ENCODE results near the gene GABRD.

Gene GABRD

GRCh38 chr1:2053784-2054376 lies 34.7 kb downstream of the GABRD start:
- no peak for DNase-seq (ENCODE audit: low read depth in 2 of 2)

DNA sequence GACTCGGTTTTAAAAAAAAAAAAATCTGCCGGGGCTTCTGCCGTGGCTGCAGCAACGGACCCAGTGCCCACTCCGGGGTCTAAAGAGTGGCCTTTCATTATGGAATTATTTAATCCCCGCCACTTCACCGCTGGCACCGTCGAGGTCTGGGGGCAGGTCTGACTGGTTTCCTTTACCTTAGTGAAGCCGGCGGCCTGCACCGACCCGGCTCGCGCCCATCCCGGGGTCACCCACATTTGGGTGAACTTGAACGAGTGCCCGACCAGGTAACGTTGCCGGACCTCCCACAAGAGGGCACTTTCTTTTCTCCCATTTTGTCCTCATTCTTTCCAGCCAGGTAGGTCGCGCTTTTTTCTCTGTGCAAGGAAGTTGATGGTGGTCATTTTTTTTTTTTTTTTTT lies 35.4 kb downstream of the GABRD start:
- DNase-seq (ENCODE audit: low read depth in 2 of 2): no peak

GRCh38 chr1:2055911-2056575 lies 36.9 kb downstream of the GABRD start:
- no peak for DNase-seq (ENCODE audit: low read depth in 2 of 2)

DNA sequence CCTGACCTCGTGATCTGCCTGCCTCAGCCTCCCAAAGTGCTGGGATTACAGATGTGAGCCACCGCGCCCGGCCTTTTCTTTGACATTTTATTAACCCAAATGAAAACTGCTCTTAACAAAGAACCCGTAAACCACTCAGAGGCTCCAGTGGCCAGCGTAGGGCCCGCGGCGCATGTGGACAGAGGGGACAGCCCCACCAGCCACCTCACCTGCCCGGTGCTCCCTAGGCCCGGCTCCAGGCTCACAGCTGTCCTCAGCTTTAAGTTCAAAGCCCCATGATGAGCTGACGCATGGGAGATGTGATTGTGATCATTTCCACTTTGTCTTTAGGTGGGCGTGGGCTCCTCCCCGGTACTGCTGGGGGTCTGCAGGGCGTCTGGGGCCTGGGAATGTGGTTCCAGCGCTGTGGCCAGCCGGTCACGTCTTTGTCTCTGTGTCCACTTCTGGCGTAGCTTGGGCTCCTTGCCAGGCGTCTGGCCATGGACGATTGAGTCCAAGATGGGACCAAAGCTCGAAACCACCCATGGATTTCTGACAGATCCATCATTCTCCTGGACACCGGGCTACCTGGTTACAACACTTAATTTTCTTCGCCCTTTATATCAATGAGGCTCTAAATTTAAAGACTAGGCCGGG lies 37.9 kb downstream of the GABRD start:
- no peak for DNase-seq (ENCODE audit: low read depth in 2 of 2)

GRCh38 chr1:2059290-2059953 lies 40.3 kb downstream of the GABRD start:
- DNase-seq (ENCODE audit: low read depth in 2 of 2): no peak

DNA sequence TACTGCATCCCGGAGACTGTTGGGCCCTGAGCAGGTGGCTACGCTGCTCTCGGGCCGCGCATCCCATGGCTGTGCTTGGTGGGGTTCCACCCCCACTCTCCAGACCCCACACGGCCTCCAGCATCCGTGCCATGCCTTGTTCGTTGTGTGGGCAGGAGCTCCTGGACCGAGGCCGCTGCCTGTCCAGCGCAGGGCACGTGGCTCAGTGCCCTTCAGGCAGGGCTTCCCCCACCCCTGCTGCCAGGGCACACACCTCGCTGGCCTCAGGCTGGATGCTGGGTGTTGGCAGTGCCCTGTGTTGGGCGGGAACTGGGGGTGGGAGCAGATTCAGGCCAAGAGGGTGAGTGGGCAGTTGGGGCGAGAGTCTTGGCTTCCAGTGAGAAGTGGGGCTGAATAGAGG lies 40.9 kb downstream of the GABRD start:
- no peak for DNase-seq (ENCODE audit: low read depth in 2 of 2)

DNA sequence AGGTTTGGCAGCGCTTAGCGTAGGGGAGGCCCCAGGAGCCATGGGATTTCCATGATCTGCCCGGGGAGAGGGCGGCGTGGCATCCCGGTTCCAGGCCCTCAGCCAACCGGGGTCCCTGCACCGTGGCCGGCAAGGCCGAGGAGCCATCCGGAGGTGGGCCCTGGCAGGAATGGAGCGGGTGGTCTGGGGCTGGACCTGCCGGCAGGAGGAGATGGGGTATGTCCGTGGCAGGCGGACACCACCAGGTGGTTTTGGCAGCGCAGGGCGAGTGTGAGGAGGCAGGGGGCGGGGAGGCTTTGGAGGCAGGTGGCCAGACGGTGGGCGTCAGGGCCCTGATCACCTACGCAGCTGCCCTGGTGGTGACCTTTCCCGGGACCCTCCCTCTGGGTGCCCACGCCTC lies 41.4 kb downstream of the GABRD start:
- no peak for DNase-seq (ENCODE audit: low read depth in 2 of 2)

- no peak for DNase-seq (ENCODE audit: low read depth in 2 of 2)
Observed at GRCh38 chr1:2061065-2061778, 42.1 kb downstream of the GABRD start.

- DNase-seq (ENCODE audit: low read depth in 2 of 2): no peak
Observed at GRCh38 chr1:2065699-2066098, 46.6 kb downstream of the GABRD start.

DNA sequence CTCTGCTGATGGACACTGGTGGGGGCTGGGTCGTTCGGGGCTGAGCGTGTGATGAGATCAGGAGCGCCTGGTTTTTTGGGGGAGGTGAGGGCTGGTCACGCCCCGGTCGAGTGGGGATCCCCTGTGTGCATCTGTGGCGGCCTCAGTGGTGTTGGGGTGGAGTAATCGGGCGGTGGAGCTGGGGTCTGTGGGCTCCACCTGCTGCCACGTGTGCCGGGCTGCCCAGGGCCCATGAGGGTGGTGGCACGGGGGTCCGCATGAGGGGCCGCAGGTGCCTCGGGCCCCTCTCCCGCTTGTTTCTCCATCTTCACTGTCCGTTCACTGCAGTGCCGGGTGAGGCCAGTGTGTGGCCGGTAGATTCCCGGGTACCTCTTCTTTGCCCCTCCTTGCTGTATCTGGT lies 48.2 kb downstream of the GABRD start:
- DNase-seq (ENCODE audit: low read depth in 2 of 2): no peak

- DNase-seq (ENCODE audit: low read depth in 2 of 2): no peak
Observed at GRCh38 chr1:2067981-2068380, 48.8 kb downstream of the GABRD start.

DNA sequence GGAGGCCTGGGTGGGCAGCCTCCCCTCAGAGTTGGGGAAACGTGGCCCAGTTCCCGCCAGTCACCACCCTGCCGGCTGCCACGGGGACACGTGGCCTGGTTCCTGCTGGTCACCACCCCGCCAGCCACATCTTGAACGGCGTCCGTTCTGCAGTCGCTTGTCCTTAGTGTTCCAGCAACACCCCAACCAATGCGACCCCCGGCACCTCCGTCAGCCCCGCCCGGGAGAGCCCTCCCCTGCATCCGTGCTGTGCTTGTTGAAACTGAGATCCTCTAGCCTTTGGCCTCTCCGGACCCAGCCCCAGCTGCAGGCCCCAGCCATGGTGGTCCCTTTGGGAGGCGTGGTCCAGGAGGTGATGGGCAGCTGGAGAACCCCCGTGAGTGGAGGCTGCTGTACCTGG lies 49.8 kb downstream of the GABRD start:
- no peak for DNase-seq (ENCODE audit: low read depth in 2 of 2)

- no peak for DNase-seq (ENCODE audit: low read depth in 2 of 2)
Observed at GRCh38 chr1:2070016-2070415, 50.9 kb downstream of the GABRD start.

DNA sequence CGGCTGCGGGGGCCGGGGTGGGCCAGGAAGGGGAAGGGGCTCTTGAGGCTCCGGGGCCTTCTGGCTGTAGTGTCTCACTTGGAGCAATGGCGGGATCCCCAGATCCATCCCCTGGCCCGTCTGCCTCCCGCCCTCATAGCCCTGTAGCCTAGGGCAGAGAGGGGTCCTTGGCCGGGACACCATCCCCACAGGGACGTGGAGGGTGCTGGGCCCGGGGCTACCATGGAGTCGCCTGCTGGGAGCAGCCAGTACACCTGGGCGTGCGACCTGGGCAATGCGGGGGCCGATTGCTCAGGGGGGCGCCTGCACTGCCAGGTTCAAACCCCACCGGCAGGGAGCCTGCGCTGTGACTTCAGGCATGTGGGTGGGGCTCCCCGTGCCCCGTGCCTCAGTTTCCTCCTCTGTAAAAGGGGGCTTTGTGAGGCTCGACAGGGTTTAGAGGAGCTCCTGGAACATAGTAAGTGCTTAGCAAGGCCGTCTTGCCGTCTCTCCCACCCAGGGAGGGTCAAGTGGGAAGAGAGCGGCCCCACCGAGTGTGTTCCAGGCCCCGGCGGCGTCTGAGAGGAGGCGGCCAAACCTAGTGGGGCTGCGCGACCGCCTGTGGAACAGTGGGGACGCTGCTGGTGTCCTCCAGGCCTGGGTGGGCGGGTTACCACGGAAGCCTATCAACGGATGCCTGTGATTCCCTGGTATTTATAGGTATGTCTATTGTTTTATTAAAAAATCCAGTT lies 51.8 kb downstream of the GABRD start:
- DNase-seq (ENCODE audit: low read depth in 2 of 2): no peak

DNA sequence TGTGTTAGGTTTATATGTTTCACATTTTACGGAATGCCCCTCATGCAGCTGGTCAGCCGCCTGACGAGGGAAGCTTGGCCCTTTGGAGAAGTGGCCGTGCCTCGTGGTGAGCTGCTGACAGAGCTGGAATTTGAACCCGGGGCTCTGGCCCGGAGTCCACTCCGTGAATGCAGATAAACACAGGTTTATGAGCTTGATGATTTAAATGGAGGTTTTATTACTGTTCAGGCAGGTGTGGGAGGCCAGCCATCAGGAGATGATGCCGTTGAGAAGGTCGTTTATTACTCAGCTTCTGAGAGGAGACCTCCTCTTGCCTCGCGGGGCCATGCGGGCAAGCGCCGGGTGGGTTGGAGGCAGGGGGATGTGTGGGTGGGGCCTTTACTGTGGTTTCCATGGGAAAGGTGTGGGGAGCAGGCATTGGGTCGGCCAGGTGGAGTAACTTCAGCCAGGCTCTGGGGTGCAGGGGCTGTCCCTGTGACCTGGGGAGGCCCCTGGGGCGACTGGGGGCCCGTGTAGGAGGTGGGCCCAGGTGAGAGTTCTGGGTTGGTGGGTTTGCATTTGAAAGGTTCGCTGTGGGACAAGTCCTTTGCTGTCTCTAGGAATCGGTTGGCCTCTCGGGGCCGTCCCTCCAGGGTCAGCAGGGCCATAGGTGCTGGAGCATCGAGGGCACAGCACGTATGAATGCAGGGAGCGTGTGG lies 53.1 kb downstream of the GABRD start:
- DNase-seq (ENCODE audit: low read depth in 2 of 2): no peak

DNA sequence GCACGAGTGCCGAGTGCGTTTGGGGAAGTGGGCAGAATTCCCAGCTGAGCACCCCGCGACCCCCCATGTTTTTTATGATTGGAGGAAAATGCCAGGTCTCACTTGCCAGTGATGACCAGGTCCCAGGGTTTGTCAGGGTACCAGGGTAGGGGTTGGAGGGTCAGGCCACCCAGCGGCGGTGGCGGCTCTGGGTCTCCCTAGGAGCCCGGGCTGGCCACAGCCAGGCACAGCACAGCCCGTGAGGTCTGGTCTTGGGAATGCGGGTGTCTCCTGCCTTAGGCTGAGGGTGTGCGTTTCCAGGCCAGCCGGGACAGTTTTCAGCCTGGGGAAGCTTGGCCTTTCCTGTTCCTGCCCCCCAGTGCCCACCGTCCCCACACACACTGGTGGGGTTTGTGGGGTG lies 53.7 kb downstream of the GABRD start:
- no peak for DNase-seq (ENCODE audit: low read depth in 2 of 2)

DNA sequence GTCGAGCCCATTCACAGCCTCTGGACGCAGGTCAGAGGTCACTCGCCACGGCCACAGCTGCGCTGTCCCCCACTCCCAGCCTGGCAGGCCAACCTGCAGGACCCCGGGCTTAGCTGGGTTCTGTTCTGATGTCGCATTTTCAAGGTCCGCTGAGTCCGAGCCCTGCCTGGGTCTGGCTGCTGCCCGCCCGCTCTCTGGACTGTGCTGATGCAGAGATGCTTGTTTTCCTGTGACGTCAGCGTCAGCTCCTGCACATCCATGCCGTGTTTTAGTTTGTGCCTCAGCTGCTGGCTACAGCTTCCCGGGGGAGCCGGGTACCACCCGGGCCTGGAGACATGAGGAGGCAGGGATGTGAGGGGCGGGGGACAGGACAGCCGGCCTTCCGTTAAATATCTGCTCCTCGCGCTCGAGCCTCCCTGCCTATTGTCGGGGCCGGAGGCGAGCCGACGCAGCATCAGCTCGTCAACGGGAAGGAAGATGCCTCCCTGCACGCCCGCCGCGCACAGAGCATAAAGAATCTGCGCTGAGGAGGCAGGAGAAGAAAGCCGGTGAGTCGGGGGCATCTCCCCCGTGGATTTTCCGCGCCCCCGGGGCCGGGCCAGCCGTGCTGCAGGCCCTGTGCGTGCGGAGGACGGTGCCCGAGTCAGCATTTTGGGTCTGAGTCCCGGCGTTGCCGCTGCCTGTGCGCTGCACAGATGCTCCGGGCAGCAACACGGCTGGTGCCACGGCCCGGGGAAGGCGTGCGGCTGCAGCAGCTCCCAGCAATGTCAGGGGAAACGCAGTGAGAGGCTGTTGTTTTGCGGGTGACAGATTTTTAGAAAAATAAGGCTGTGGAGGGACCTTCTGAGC lies 54.5 kb downstream of the GABRD start:
- DNase-seq (ENCODE audit: low read depth in 2 of 2): no peak

- no peak for DNase-seq (ENCODE audit: low read depth in 2 of 2)
Observed at GRCh38 chr1:2074396-2074795, 55.3 kb downstream of the GABRD start.

- no peak for DNase-seq (ENCODE audit: low read depth in 2 of 2)
Observed at GRCh38 chr1:2074944-2075740, 56.0 kb downstream of the GABRD start.
